ENCODE results near the gene KIFC3.

DNA sequence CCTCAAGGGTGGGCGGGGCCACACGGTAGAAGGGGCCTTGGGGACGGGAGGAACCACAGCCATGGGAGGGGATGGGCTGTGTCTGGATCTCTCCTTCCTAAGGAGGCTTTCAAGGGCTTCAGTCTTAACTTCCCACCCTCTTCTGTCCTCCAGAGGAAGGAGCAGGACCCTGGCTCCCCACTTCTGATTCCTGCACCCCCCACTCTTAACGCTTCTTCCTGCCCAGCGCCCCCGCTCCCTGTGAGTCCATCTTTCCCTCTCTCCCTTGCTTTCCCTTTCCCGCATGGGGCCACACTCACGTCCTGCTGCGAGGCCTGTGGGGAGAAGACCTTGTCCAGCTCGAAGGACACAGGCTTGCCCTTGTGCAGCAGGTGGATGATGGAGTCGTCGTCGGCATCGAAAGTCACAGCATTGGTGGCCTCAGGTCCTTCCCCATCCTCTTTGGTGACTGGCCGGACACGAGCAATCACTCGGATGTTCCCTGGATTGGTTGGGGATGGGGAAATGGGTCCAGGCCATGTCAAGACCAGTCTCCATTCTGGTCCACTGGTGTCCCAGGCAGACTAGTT, 37.0 kb downstream of the KIFC3 start:
- TF ChIP-seq, protein P1, sequence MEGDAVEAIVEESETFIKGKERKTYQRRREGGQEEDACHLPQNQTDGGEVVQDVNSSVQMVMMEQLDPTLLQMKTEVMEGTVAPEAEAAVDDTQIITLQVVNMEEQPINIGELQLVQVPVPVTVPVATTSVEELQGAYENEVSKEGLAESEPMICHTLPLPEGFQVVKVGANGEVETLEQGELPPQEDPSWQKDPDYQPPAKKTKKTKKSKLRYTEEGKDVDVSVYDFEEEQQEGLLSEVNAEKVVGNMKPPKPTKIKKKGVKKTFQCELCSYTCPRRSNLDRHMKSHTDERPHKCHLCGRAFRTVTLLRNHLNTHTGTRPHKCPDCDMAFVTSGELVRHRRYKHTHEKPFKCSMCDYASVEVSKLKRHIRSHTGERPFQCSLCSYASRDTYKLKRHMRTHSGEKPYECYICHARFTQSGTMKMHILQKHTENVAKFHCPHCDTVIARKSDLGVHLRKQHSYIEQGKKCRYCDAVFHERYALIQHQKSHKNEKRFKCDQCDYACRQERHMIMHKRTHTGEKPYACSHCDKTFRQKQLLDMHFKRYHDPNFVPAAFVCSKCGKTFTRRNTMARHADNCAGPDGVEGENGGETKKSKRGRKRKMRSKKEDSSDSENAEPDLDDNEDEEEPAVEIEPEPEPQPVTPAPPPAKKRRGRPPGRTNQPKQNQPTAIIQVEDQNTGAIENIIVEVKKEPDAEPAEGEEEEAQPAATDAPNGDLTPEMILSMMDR (IDR thresholded peaks at IDR 0.05): no peak
- no peak for TF ChIP-seq POLR2A (IDR thresholded peaks at IDR 0.05)

All from heart left ventricle (tissue), 13 donors.